GM18951 (cell line): ENCODE results near the gene GCH1.

Experiments
- POLR2A ChIP-seq: IDR thresholded peaks from 4 replicates; pipeline ENCODE4 v1.6.1; 2011; ENCODE audit warnings: mild to moderate bottlenecking; ENCODE audit not compliant: insufficient read length, insufficient read depth; ENCODE audit errors: extremely low read depth
- in situ Hi-C: fragments of 300-500 bp; cut with MboI; formaldehyde crosslinking; loops from one replicate; pipeline ENCODE4 v1.12.0; 2022; ENCODE audit warnings: low sequenced_read_pairs, mixed read lengths, inconsistent platforms; ENCODE audit not compliant: unreplicated experiment

Gene GCH1, protein sequence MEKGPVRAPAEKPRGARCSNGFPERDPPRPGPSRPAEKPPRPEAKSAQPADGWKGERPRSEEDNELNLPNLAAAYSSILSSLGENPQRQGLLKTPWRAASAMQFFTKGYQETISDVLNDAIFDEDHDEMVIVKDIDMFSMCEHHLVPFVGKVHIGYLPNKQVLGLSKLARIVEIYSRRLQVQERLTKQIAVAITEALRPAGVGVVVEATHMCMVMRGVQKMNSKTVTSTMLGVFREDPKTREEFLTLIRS

DNA sequence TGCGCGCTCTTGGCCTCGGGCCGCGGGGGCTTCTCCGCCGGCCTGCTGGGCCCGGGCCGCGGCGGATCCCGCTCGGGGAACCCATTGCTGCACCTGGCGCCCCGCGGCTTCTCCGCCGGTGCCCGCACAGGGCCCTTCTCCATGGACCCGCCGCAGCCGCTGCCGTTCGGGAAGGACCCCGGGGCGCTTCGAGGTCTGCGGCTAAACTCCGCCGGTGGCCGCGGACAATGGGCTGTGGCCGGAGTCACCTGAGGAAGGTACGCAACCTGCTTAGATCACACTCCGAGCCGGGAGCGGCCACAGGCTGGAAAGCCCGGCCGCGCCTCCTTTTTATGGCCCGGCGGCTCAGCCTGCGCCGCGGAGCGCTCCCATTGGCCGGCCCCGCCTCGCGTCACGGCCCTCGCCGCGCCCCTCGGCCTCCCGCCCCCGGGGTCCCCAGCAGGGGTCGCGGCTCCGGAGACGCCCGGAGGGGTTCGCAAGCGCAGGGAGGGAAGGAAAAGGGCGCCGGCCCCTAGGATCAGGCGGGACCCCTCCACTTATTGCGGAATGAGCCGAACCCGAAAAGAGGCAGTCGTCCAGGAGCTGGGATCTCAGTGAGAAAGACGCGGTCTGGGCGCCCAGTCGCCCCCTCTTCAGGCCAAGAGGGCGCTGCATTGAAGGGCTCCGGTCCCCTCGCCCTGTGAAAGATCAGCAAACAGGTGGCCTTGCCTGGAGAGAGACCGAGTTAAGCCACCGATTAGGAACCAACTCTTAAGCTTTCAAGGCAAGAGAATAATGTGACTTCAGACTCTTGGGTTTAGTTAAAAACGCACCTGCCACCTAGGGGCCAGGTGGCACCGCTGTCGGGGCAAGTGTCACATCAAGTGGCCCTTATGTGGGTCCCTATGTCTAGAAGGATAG lies at the start of gene GCH1:
Gene GCH1, minus strand, starts transcription at position 306 of the 900 bp plus-strand sequence. Its CDS starts 163 bp downstream, at position 143.
- in situ Hi-C loops = no loop called here
- peak; percentile 99 for TF ChIP-seq POLR2A

DNA sequence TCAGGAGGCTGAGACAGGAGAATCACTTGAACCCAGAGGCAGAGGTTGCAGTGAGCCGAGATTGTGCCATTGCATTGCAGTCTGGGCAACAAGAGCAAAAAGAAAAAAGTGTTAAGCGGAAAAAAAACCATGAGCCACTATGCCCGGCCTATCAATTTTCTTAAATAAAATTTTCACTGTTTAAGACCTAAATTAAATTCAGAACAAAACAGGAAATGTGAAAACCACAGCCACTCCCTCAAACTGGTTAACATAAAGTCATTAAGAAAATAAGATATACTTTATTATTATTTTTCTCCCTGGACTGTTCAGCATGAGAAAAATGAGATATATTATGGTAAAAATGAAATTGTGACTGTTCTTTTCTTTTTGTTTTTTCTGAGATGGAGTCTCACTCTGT lies 44.6 kb upstream of the GCH1 start:
- TF ChIP-seq POLR2A = no peak
- in situ Hi-C loops = no loop called here

DNA sequence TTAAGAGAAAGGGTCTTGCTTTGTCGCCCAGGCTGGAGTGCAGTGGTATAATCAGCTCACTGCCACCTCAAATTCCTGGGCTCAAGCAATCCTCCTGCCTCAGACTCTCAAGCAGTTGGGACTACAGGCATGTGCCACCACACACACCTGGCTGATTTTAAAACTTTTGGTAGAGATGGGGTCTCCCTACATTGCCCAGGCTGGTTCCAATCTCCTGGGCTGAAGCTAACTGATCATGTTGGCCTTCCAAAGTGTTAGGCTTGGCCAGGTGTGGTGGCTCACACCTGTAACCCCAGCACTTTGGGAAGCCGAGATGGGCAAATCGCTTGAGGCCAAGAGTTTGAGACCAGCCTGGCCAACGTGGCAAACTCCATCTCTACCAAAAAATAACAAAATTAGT lies 43.9 kb upstream of the GCH1 start:
- TF ChIP-seq POLR2A = no peak
- in situ Hi-C loops = no loop called here

DNA sequence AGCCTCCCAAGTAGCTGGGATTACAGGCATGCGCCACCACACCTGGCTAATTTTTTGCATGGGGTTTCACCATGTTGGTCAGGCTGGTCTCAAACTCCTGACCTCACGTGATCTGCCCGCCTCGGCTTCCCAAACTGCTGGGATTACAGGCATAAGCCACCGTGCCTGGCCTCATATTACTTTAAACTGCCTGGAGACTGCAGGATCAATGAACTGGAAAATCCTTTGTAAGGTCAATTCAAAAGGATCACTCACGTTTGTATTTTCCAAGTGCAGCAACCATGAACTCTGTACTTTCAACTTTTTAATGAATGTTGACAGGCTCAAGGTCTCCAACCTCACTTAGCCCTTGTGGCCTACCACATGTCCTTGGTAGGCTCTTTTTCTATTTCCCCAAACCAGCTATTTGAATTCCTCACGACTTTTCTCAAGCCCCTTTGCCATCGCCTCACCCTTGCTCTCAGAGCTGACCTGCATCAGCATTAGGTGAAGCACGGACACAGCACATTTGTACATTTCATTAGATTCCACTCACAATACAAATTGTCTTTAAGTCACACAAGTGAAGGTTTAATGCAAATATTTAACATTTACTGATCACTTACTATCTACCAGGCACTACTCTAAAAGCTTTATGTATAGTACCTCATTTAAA lies 42.2 kb upstream of the GCH1 start:
- no peak for TF ChIP-seq POLR2A
- in situ Hi-C loops = no loop called here

DNA sequence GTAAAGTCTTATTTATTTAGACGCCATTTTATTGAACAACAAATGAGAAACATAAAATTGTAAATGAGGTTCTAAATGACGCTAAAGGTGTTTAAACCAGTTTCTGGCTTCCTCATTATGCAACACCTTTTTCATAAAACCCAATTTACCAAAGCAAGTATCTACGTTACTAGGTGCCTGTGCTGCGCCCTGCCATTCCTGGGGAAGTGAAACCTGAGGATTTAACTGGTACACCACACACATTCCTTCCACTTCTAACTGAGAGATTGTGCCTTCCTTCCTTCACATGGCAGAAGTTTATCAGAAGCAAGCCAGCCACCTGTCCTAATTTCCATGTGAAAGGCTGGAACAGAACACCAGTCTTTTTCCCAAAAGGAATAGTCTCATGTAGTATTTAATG lies 40.3 kb upstream of the GCH1 start:
- TF ChIP-seq POLR2A = no peak
- in situ Hi-C loops = no loop called here

DNA sequence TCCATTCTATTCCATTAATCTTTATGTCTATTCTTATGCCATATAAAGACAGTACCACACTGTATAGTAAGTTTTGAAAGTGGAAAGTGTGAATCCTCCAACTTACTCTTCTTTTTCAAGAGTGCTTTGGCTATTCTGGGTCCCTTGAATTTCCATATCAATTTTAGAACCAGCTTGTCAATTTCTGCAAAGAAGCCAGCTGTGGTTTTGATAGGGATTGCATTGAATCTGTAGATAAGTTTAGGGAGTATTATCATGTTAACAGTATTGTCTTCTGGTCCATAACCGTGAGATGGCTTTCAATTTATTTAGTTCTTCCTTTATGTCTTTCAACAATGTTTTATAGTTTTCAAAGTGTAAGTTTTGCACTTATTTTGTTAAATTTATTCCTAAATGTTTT lies 34.2 kb upstream of the GCH1 start:
- in situ Hi-C loops = no loop called here

DNA sequence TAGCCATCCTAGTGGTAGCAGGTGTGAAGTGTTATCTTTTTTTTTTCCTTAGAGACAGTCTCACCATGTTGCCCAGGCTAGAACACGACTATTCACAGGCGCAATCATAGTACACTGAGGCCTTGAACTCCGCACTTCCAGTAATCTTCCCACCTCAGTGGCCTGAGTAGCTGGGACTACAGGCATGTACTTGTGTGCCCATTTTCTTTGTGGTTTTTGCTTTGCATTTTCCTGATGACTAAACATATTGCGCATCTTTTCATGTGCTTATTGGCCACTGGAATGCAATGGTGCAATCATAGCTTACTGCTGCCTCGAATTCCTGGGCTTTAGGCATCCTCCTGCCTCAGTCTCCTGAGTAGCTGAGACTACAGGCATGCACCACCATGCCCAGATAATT lies 33.3 kb upstream of the GCH1 start:
- in situ Hi-C loops = no loop called here
- no peak for TF ChIP-seq POLR2A

More for the DNA sequence above, 34.2 kb upstream of the GCH1 start:
- TF ChIP-seq POLR2A = no peak

DNA sequence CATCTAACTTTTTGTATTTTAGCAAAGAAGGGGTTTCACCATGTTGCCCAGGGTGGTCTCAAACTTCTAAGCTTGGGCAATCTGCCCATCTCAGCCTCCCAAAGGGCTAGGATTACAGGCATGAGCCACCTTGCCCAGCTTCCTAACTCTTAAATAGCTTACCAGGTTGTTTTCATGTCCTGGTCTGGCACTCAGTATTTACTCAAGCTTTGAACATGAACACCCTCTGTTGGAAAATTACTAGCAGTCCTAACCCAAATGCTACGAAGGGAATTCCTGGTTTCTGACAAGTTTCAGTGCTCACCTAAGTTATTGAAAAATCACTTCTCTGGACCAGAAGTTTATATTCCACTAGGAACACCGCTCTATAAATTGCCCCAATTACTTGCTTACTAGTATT lies 32.5 kb upstream of the GCH1 start:
- in situ Hi-C loops = no loop called here
- no peak for TF ChIP-seq POLR2A

DNA sequence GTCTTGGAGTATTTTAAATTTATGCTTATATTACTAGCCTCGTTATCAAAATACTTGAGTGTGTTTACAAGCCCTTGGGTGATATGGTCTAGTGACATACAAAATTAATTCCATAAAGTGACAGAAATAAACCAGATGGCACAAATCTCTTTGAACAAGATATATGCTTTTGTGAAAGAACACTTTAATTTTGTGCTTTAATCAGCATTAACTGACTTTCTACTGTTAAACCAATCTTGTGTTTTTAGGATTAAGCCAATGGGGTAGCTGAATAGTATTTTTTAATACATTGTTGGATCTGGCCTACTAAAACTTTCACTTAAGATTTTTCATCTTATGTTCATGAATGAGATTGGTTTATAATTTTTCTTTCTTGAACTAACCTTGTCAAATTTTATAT lies 30.4 kb upstream of the GCH1 start:
- TF ChIP-seq POLR2A = no peak
- in situ Hi-C loops = no loop called here

DNA sequence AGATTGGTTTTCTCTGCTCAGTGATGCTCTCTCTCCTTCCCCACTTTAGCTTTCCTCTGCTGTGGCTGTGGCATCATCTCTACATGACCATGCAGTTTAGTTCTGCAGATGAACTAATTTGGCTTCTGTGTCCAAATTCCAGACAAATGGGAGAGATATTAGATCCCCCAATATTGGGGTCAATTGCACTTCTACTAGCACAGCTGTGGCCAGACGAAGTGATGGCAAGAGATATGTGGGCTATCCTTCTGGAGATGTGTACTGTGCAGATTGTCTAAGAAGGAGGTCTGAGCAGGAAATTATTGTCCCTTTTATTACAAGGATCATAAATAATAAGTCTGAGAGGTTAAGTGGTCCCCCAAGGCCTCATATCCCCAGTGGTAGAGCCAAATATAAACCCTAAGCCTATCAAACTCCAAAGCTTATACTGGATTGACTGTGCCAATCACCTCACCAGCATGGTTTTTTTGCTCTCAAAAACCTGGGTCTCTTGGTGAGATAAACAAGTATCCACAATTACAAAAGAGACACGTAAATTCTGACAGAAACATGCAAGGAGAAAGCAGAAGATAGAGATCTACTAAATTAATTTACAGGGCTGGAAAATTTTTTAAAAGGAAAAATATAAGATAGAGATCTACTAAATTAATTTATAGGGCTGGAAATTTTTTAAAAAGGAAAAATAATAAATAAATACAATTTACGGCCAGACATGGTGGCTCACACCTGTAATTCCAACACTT lies 29.1 kb upstream of the GCH1 start:
- in situ Hi-C loops = no loop called here
- TF ChIP-seq POLR2A = no peak

DNA sequence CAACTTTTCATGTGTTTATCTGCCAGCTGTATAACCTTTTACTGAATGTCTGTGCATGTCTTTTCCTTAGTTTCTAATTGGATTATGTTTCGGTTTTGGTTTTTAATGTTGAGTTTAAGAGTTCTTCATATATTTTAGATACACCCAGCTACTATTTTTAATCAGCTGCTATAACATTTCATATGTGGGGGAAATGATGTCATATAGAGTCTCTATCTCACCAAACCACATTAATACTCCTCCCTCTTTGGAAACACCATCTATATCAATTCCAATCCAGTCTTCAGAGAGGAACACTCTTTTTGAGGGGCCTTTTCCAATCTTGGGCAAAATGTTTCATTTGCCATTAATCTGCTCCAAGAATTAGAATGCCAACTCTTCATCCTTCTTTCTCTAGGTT lies 28.5 kb upstream of the GCH1 start:
- TF ChIP-seq POLR2A = no peak
- in situ Hi-C loops = no loop called here

DNA sequence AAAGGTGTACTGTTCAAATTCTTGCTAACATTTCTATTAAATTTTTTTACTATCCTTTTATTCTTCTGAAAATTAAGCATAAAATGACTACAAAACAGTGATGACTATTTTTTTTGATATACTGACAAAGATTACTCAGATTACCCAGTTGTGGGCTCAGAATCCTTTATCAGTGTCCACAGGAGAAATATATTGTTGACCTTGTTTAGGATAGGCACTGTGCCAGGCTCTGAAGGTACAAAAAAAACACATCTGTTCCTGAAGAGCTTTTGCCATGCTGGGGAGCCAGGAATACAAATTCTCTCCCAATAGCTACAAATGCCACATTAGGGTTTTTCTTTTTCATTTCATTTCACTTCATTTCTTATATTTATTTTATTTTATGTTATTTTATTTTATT lies 26.9 kb upstream of the GCH1 start:
- in situ Hi-C loops = no loop called here
- no peak for TF ChIP-seq POLR2A

DNA sequence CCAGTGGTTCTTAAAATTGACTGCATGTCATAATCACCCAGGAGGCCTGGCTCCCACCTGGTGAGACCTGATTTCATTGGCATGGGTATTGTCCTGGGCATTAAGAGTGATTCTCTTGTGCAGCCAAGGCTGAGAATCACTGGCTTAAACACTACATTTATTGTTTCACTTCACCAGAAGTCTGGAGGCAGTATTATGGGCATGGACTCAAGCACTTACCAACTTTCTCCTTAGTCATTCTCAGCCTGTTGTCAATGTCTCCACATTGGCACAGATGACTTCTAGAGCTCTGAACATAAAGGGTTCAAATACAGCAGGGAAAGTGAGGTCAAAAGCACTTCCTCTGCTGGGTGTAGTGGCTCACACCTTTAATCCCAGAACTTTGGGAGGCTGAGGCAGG lies 25.6 kb upstream of the GCH1 start:
- in situ Hi-C loops = no loop called here
- no peak for TF ChIP-seq POLR2A
